Measurements from ENCODE around the gene EFNA3. TPM values are rescaled to one million over a fixed set of nuclear protein-coding genes. Genes with fewer than 3 reads are reported as not detected.
A peak's percentile ranks its signal among the peaks of the same experiment; 100 is the strongest.

EFNA3 gene
- polyA plus RNA-seq, 1 donor from 2014 or later, result 12.2 TPM

DNA sequence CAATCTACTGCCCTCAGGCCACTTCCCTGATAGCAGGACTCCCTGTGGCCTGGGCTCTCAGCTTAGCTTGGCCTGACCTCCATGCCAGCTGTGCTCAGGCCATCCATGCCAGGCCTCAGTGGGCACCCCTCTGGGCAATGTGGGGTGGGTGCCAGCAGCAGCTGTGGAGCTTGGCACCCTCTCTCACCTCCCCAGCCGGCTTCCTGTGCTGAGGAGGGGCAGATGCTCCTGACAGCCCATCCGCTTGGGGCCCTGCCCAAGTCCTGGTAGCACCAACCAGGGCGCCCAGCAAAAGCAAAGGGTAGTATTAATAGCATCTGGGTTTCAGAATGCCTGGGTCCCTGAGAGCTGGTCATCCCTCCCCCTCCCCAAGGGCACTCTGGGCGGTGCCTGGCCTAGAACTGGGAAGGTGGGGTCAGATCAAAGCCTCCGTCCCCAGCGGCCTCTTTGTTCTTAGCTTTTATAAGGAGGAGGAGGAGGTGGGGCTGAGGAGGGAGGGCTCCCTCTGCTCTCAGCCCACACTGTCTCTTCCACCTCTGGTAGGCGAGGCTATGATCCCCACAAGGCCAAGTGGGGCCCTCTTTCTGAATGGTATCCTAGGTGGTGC is 9.0 kb upstream of the EFNA3 start:
- H3K36me3 ChIP-seq (ENCODE audit: insufficient read depth, low read length), result no peaks in the 10 kb centered on the region
- H3K4me3 ChIP-seq (ENCODE audit: low read length), result peak overlapping the region; percentile 63
- peak overlapping the region; percentile 64 for H3K9ac ChIP-seq (ENCODE audit: low read length)
- no peaks in the 10 kb centered on the region for H4K20me1 ChIP-seq (ENCODE audit: insufficient read depth)
- no peaks in the 10 kb centered on the region for H3K9me2 ChIP-seq (ENCODE audit: insufficient read depth, low read length)
- H3F3A ChIP-seq (ENCODE audit: insufficient read depth, low read length, poor library complexity, severe bottlenecking), result no peaks in the 10 kb centered on the region
- TF ChIP-seq EZH2 (IDR thresholded peaks at IDR 0.05; ENCODE audit: borderline replicate concordance, insufficient read depth, low read length, poor library complexity, severe bottlenecking), result no peak
- no peak for TF ChIP-seq POLR2AphosphoS5 (IDR thresholded peaks at IDR 0.05)
- TF ChIP-seq REST (IDR thresholded peaks at IDR 0.05; ENCODE audit: borderline replicate concordance), result no peak
- no peak for TF ChIP-seq MXI1 (conservative IDR thresholded peaks at IDR 0.05; ENCODE audit: poor library complexity, severe bottlenecking)
- TF ChIP-seq, protein P1, sequence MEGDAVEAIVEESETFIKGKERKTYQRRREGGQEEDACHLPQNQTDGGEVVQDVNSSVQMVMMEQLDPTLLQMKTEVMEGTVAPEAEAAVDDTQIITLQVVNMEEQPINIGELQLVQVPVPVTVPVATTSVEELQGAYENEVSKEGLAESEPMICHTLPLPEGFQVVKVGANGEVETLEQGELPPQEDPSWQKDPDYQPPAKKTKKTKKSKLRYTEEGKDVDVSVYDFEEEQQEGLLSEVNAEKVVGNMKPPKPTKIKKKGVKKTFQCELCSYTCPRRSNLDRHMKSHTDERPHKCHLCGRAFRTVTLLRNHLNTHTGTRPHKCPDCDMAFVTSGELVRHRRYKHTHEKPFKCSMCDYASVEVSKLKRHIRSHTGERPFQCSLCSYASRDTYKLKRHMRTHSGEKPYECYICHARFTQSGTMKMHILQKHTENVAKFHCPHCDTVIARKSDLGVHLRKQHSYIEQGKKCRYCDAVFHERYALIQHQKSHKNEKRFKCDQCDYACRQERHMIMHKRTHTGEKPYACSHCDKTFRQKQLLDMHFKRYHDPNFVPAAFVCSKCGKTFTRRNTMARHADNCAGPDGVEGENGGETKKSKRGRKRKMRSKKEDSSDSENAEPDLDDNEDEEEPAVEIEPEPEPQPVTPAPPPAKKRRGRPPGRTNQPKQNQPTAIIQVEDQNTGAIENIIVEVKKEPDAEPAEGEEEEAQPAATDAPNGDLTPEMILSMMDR (IDR thresholded peaks at IDR 0.05; ENCODE audit: poor library complexity, severe bottlenecking), result no peak
- no peak for TF ChIP-seq EP300 (conservative IDR thresholded peaks at IDR 0.05; ENCODE audit: poor library complexity, severe bottlenecking)
- no peak for TF ChIP-seq RAD21 (conservative IDR thresholded peaks at IDR 0.05)
- TF ChIP-seq SMC3 (conservative IDR thresholded peaks at IDR 0.05; ENCODE audit: poor library complexity), result no peak
- TF ChIP-seq TAF1 (IDR thresholded peaks at IDR 0.05; ENCODE audit: low read depth), result no peak
- H3K79me2 ChIP-seq (replicated peaks; ENCODE audit: insufficient read depth, low read length), result peaks cover 4% of the 10 kb centered on the region
- H3K9me3 ChIP-seq (ENCODE audit: low read length), result no peaks in the 10 kb centered on the region
- H2AFZ ChIP-seq (ENCODE audit: low read depth, low read length), result peak overlapping the region; percentile 14
- H3K27ac ChIP-seq (ENCODE audit: low read length), result peak overlapping the region; percentile 72
- no peak overlapping the region for H3K4me2 ChIP-seq (ENCODE audit: low read length)
- no peaks in the 10 kb centered on the region for H3K27me3 ChIP-seq (ENCODE audit: insufficient read depth, low read depth, low read length)

GRCh38 chr1:155070158-155070621 is 8.4 kb upstream of the EFNA3 start:
- H3K9ac ChIP-seq (ENCODE audit: low read length), result peak overlapping the region; percentile 64
- no peaks in the 10 kb centered on the region for H3K36me3 ChIP-seq (ENCODE audit: insufficient read depth, low read length)
- H3K9me2 ChIP-seq (ENCODE audit: insufficient read depth, low read length), result no peaks in the 10 kb centered on the region
- TF ChIP-seq MXI1 (conservative IDR thresholded peaks at IDR 0.05; ENCODE audit: poor library complexity, severe bottlenecking) (no peak), REST (IDR thresholded peaks at IDR 0.05; ENCODE audit: borderline replicate concordance) (no peak), EZH2 (IDR thresholded peaks at IDR 0.05; ENCODE audit: borderline replicate concordance, insufficient read depth, low read length, poor library complexity, severe bottlenecking) (no peak), POLR2AphosphoS5 (IDR thresholded peaks at IDR 0.05) (no peak), SMC3 (conservative IDR thresholded peaks at IDR 0.05; ENCODE audit: poor library complexity) (no peak), TAF1 (IDR thresholded peaks at IDR 0.05; ENCODE audit: low read depth) (no peak), EP300 (conservative IDR thresholded peaks at IDR 0.05; ENCODE audit: poor library complexity, severe bottlenecking) (no peak)
- TF ChIP-seq, protein P1 (IDR thresholded peaks at IDR 0.05; ENCODE audit: poor library complexity, severe bottlenecking), result no peak
- H4K20me1 ChIP-seq (ENCODE audit: insufficient read depth), result no peaks in the 10 kb centered on the region
- H3F3A ChIP-seq (ENCODE audit: insufficient read depth, low read length, poor library complexity, severe bottlenecking), result no peaks in the 10 kb centered on the region
- H3K27me3 ChIP-seq (ENCODE audit: insufficient read depth, low read depth, low read length), result no peaks in the 10 kb centered on the region
- peak overlapping the region; percentile 72 for H3K27ac ChIP-seq (ENCODE audit: low read length)
- peak overlapping the region; percentile 63 for H3K4me3 ChIP-seq (ENCODE audit: low read length)
- H3K4me2 ChIP-seq (ENCODE audit: low read length), result peak overlapping the region; percentile 59
- H3K9me3 ChIP-seq (ENCODE audit: low read length), result no peaks in the 10 kb centered on the region
- peak overlapping the region; percentile 14 for H2AFZ ChIP-seq (ENCODE audit: low read depth, low read length)
- no peaks in the 10 kb centered on the region for H3K79me2 ChIP-seq (replicated peaks; ENCODE audit: insufficient read depth, low read length)

Measured in neural cell (in vitro differentiated cells).